Measurements from ENCODE around the gene RPUSD3.
"Not testable (repeated sequence)": the region's sequence is repeated elsewhere in the genome, so short reads cannot be mapped to it uniquely, and the experiment has no call there.

- not testable (repeated sequence) for TF ChIP-seq YY1 (IDR thresholded peaks at IDR 0.05; ENCODE audit: insufficient read depth, insufficient read length); SUZ12 (IDR thresholded peaks at IDR 0.05; ENCODE audit: extremely low read depth, insufficient read depth, insufficient read length); ZNF274 (IDR thresholded peaks at IDR 0.05; ENCODE audit: low read depth, low read length)
Observed at GRCh38 chr3:9876255-9876654, 32.4 kb upstream of the RPUSD3 start.
